Amygdala (tissue), 56 donors: Measurements from ENCODE around the gene ANKH.

Experiments
- DNase-seq, 56 donors: peaks; one replicate each; lab custom pipeline; 2025; lab: John Stamatoyannopoulos, UW

The ANKH gene

GRCh38 chr5:14743601-14744295 is 127.8 kb downstream of the ANKH start:
- DNase-seq = no peak

- no peak for DNase-seq
These were observed 129.1 kb downstream of the ANKH start for GRCh38 chr5:14742498-14742897.

GRCh38 chr5:14741801-14742440 is 129.7 kb downstream of the ANKH start:
- DNase-seq = no peak

GRCh38 chr5:14741131-14741530 is 130.4 kb downstream of the ANKH start:
- DNase-seq = no peak

- DNase-seq = no peak
These were observed 131.6 kb downstream of the ANKH start for GRCh38 chr5:14739981-14740380.

- no peak for DNase-seq
These were observed 132.0 kb downstream of the ANKH start for GRCh38 chr5:14739538-14739937.

- DNase-seq = no peak
These were observed 133.5 kb downstream of the ANKH start for GRCh38 chr5:14738050-14738449.

- no peak for DNase-seq
These were observed 134.3 kb downstream of the ANKH start for GRCh38 chr5:14737291-14737690.

GRCh38 chr5:14735944-14736343 is 135.6 kb downstream of the ANKH start:
- DNase-seq = peak in 1 of 56 donors; percentile 26

GRCh38 chr5:14734396-14734795 is 137.2 kb downstream of the ANKH start:
- DNase-seq = no peak

- DNase-seq = no peak
These were observed 137.9 kb downstream of the ANKH start for GRCh38 chr5:14733661-14734060.

- no peak for DNase-seq
These were observed 138.6 kb downstream of the ANKH start for GRCh38 chr5:14732991-14733390.

GRCh38 chr5:14730881-14731280 is 140.7 kb downstream of the ANKH start:
- DNase-seq = no peak

- DNase-seq = no peak
These were observed 141.1 kb downstream of the ANKH start for GRCh38 chr5:14730466-14730865.

- no peak for DNase-seq
These were observed 141.9 kb downstream of the ANKH start for GRCh38 chr5:14729448-14730385.

- DNase-seq = peak in 54 of 56 donors; percentile 17 to 89 (median 68)
These were observed 143.1 kb downstream of the ANKH start for GRCh38 chr5:14728459-14728938.

- peak in 2 of 56 donors; percentile 56 to 57 for DNase-seq
These were observed 143.6 kb downstream of the ANKH start for GRCh38 chr5:14727928-14728458.

- DNase-seq = peak in 55 of 56 donors; percentile 11 to 91 (median 70)
These were observed 144.1 kb downstream of the ANKH start for GRCh38 chr5:14727428-14727865.

GRCh38 chr5:14726066-14726838 is 145.3 kb downstream of the ANKH start:
- DNase-seq = no peak

GRCh38 chr5:14724633-14725032 is 146.9 kb downstream of the ANKH start:
- DNase-seq = peak in 1 of 56 donors; percentile 19
